ENCODE measurements around the gene SCAMP4.

The SCAMP4 gene

GRCh38 chr19:1924320-1924961 is 19.2 kb downstream of the SCAMP4 start:
- Mint-ChIP-seq H3K27me3 (no peaks in the 10 kb centered on the region), H3K4me3 (no peak overlapping the region), H3K36me3 (ENCODE audit: low read depth) (peaks cover 51% of the 10 kb centered on the region), H3K27ac (no peak overlapping the region), H3K9me3 (no peaks in the 10 kb centered on the region), H3K4me1 (ENCODE audit: low read depth) (peaks cover 32% of the 10 kb centered on the region)
- DNase-seq = no peak

- DNase-seq = no peak
- Mint-ChIP-seq H3K36me3 (ENCODE audit: low read depth) (peaks cover 42% of the 10 kb centered on the region), H3K9me3 (no peaks in the 10 kb centered on the region), H3K27ac (no peak overlapping the region), H3K4me3 (no peak overlapping the region), H3K4me1 (ENCODE audit: low read depth) (peaks cover 39% of the 10 kb centered on the region), H3K27me3 (no peaks in the 10 kb centered on the region)
These were observed 20.3 kb downstream of the SCAMP4 start for GRCh38 chr19:1925544-1925943.

- Mint-ChIP-seq H3K9me3 (peaks cover 4% of the 10 kb centered on the region), H3K27ac (peak overlapping the region; percentile 26), H3K4me1 (ENCODE audit: low read depth) (peaks cover 25% of the 10 kb centered on the region), H3K36me3 (ENCODE audit: low read depth) (peaks cover 14% of the 10 kb centered on the region), H3K4me3 (peak overlapping the region; percentile 76), H3K27me3 (no peaks in the 10 kb centered on the region)
- DNase-seq = peak; percentile 91
These were observed 24.0 kb downstream of the SCAMP4 start for GRCh38 chr19:1929021-1929742.

GRCh38 chr19:1931445-1931844 is 26.2 kb downstream of the SCAMP4 start:
- no peaks in the 10 kb centered on the region for H3K27me3 Mint-ChIP-seq

GRCh38 chr19:1932395-1932794 is 27.2 kb downstream of the SCAMP4 start:
- no peaks in the 10 kb centered on the region for H3K36me3 Mint-ChIP-seq (ENCODE audit: low read depth)
- H3K27ac Mint-ChIP-seq = no peak overlapping the region

More at GRCh38 chr19:1931445-1931844, 26.2 kb downstream of the SCAMP4 start:
- no peak for DNase-seq
- Mint-ChIP-seq H3K4me1 (ENCODE audit: low read depth) (peaks cover 27% of the 10 kb centered on the region), H3K4me3 (no peak overlapping the region), H3K36me3 (ENCODE audit: low read depth) (no peaks in the 10 kb centered on the region), H3K27ac (no peak overlapping the region), H3K9me3 (peaks cover 7% of the 10 kb centered on the region)

GRCh38 chr19:1933244-1933643 is 28.0 kb downstream of the SCAMP4 start:
- Mint-ChIP-seq H3K36me3 (ENCODE audit: low read depth) (no peaks in the 10 kb centered on the region), H3K27ac (no peak overlapping the region), H3K4me1 (ENCODE audit: low read depth) (peaks cover 23% of the 10 kb centered on the region), H3K4me3 (no peak overlapping the region), H3K9me3 (peaks cover 7% of the 10 kb centered on the region), H3K27me3 (no peaks in the 10 kb centered on the region)
- DNase-seq = no peak

More at GRCh38 chr19:1932395-1932794, 27.2 kb downstream of the SCAMP4 start:
- no peaks in the 10 kb centered on the region for H3K27me3 Mint-ChIP-seq
- DNase-seq = no peak
- H3K4me1 Mint-ChIP-seq (ENCODE audit: low read depth) = peaks cover 27% of the 10 kb centered on the region
- H3K4me3 Mint-ChIP-seq = no peak overlapping the region
- H3K9me3 Mint-ChIP-seq = peaks cover 7% of the 10 kb centered on the region

GRCh38 chr19:1933942-1934341 is 28.7 kb downstream of the SCAMP4 start:
- DNase-seq = no peak
- Mint-ChIP-seq H3K27ac (no peak overlapping the region), H3K4me3 (no peak overlapping the region), H3K36me3 (ENCODE audit: low read depth) (no peaks in the 10 kb centered on the region), H3K4me1 (ENCODE audit: low read depth) (peaks cover 22% of the 10 kb centered on the region), H3K27me3 (no peaks in the 10 kb centered on the region), H3K9me3 (peaks cover 7% of the 10 kb centered on the region)

- Mint-ChIP-seq H3K27me3 (no peaks in the 10 kb centered on the region), H3K27ac (peak overlapping the region; percentile 41), H3K4me1 (ENCODE audit: low read depth) (peaks cover 20% of the 10 kb centered on the region), H3K36me3 (ENCODE audit: low read depth) (peaks cover 2% of the 10 kb centered on the region), H3K4me3 (no peak overlapping the region), H3K9me3 (peaks cover 7% of the 10 kb centered on the region)
- DNase-seq = no peak
These were observed 30.4 kb downstream of the SCAMP4 start for GRCh38 chr19:1935484-1936208.

- H3K9me3 Mint-ChIP-seq = peaks cover 7% of the 10 kb centered on the region
- H3K4me1 Mint-ChIP-seq (ENCODE audit: low read depth) = peaks cover 19% of the 10 kb centered on the region
- no peak overlapping the region for H3K4me3 Mint-ChIP-seq
- DNase-seq = no peak
- peaks cover 2% of the 10 kb centered on the region for H3K36me3 Mint-ChIP-seq (ENCODE audit: low read depth)
- no peak overlapping the region for H3K27ac Mint-ChIP-seq
- H3K27me3 Mint-ChIP-seq = no peaks in the 10 kb centered on the region
These were observed 31.2 kb downstream of the SCAMP4 start for GRCh38 chr19:1936430-1936829.

- DNase-seq = no peak
- Mint-ChIP-seq H3K27ac (no peak overlapping the region), H3K9me3 (peaks cover 3% of the 10 kb centered on the region), H3K4me3 (no peak overlapping the region), H3K27me3 (no peaks in the 10 kb centered on the region), H3K36me3 (ENCODE audit: low read depth) (peaks cover 2% of the 10 kb centered on the region), H3K4me1 (ENCODE audit: low read depth) (peaks cover 18% of the 10 kb centered on the region)
These were observed 31.9 kb downstream of the SCAMP4 start for GRCh38 chr19:1936916-1937610.

- H3K36me3 Mint-ChIP-seq (ENCODE audit: low read depth) = peaks cover 10% of the 10 kb centered on the region
- H3K27ac Mint-ChIP-seq = no peak overlapping the region
- H3K4me1 Mint-ChIP-seq (ENCODE audit: low read depth) = peaks cover 22% of the 10 kb centered on the region
- no peak overlapping the region for H3K4me3 Mint-ChIP-seq
- peaks cover 3% of the 10 kb centered on the region for H3K9me3 Mint-ChIP-seq
- H3K27me3 Mint-ChIP-seq = no peaks in the 10 kb centered on the region
- no peak for DNase-seq
These were observed 32.9 kb downstream of the SCAMP4 start for GRCh38 chr19:1938071-1938470.

GRCh38 chr19:1941146-1942077 is 36.2 kb downstream of the SCAMP4 start, which contains the start of gene CSNK1G2:
CSNK1G2 (plus strand) TSS chr19:1941172; CDS start chr19:1969773, 28,601 bp downstream.
- H3K27ac Mint-ChIP-seq = peak within 1 kb of the TSS; percentile 97
- peaks cover 17% of the 10 kb centered on the region for H3K36me3 Mint-ChIP-seq (ENCODE audit: low read depth)
- H3K4me3 Mint-ChIP-seq = peak within 1 kb of the TSS; percentile 94
- no peaks in the 10 kb centered on the region for H3K27me3 Mint-ChIP-seq
- peaks cover 39% of the 10 kb centered on the region for H3K4me1 Mint-ChIP-seq (ENCODE audit: low read depth)
- H3K9me3 Mint-ChIP-seq = no peaks in the 10 kb centered on the region
- no peak for DNase-seq

GRCh38 chr19:1942078-1942933 is 37.1 kb downstream of the SCAMP4 start:
- DNase-seq = peak; percentile 77
- Mint-ChIP-seq H3K27ac (peak overlapping the region; percentile 91), H3K4me1 (ENCODE audit: low read depth) (peaks cover 42% of the 10 kb centered on the region), H3K4me3 (peak overlapping the region; percentile 94), H3K27me3 (no peaks in the 10 kb centered on the region), H3K9me3 (no peaks in the 10 kb centered on the region), H3K36me3 (ENCODE audit: low read depth) (peaks cover 17% of the 10 kb centered on the region)

Measured in activated T-cell treated with anti-CD3 and anti-CD28 coated beads, Interleukin-2, amount 50 U/mL, for 24 hours (primary cell).